ENCODE data around the gene MYO5C.

DNA sequence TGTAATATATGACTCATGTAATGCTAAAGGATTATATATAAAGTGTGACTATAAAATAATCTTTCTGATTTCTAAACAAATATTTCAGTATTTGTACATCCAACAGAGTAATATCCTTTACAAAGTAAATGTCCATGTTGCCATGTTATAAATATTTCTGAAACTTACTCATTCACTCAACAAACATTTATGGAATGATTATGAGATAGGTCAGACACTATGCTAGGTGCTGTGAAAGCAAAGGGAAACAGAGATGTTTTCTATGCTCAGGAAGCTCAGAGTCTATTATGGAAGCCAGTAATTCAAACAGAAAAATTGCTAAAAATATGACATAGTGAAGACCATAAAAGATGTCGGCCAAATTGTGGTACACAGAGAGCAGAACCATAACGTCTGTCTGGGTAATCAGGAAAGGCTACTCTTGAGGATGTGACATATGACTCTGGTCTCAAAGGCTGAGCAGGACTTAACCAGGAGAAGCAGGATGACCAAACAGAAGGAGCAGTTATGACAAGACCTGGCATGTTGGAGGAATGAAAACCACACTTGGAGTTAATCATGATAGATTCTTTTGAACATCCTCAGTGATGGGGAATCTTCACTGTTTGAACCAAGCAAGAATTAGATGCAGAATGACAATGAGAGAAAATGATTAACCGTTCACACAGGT, 39.0 kb upstream of the MYO5C start:
- TF ChIP-seq, protein P1, sequence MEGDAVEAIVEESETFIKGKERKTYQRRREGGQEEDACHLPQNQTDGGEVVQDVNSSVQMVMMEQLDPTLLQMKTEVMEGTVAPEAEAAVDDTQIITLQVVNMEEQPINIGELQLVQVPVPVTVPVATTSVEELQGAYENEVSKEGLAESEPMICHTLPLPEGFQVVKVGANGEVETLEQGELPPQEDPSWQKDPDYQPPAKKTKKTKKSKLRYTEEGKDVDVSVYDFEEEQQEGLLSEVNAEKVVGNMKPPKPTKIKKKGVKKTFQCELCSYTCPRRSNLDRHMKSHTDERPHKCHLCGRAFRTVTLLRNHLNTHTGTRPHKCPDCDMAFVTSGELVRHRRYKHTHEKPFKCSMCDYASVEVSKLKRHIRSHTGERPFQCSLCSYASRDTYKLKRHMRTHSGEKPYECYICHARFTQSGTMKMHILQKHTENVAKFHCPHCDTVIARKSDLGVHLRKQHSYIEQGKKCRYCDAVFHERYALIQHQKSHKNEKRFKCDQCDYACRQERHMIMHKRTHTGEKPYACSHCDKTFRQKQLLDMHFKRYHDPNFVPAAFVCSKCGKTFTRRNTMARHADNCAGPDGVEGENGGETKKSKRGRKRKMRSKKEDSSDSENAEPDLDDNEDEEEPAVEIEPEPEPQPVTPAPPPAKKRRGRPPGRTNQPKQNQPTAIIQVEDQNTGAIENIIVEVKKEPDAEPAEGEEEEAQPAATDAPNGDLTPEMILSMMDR (conservative IDR thresholded peaks at IDR 0.05) = no peak
- no peak for TF ChIP-seq ZFX (IDR thresholded peaks at IDR 0.05)
